Natural killer cell treated with Interleukin-12 subunit alpha and Interleukin-12 subunit beta and Interleukin-15 and Interleukin-18, amount 100 ng/mL, for 72 hours (primary cell): ENCODE results near the gene SND1. TPM values are rescaled to one million over a fixed set of nuclear protein-coding genes. Genes with fewer than 3 reads are reported as not detected.

Experiments used
- ATAC-seq, 2 donors: fragments of 150-1000 bp; cut with Tn5 transposase in 1 of 2; sonication (Bioruptor Pico), chemical (Tn5 transposase) in 1 of 2; 2 replicates each; pipeline ENCODE4 v1.10.0; 2021
- DNase-seq: peaks from one replicate; pipeline ENCODE4 v3.0.0; 2022; ENCODE audit warnings: low spot score
- H3K27ac Mint-ChIP-seq, 2 donors: 1 replicate in 1 of 2; 2 replicates in 1 of 2; pipeline ENCODE4 v1.8.0; 2022; ENCODE audit warnings: mixed read lengths in 2 of 2, mild to moderate bottlenecking in 1 of 2, moderate library complexity in 1 of 2
- H3K27me3 Mint-ChIP-seq, 2 donors: 1 replicate in 1 of 2; 2 replicates in 1 of 2; pipeline ENCODE4 v1.8.0; 2022; ENCODE audit warnings: mixed read lengths in 2 of 2
- H3K36me3 Mint-ChIP-seq: one replicate; pipeline ENCODE4 v1.8.0; 2022; ENCODE audit warnings: mixed read lengths
- H3K4me1 Mint-ChIP-seq, 2 donors: 1 replicate in 1 of 2; 2 replicates in 1 of 2; pipeline ENCODE4 v1.8.0; 2022; ENCODE audit warnings: low read depth in 2 of 2, mixed read lengths in 2 of 2, mild to moderate bottlenecking in 1 of 2
- H3K4me3 Mint-ChIP-seq: one replicate; pipeline ENCODE4 v1.8.0; 2022; ENCODE audit warnings: mixed read lengths
- H3K9me3 Mint-ChIP-seq: 2 replicates; pipeline ENCODE4 v1.8.0; 2022; ENCODE audit warnings: mixed read lengths
- total RNA-seq, 2 donors: library from RNA; stranded (reverse); gene quantifications; one replicate each; pipeline ENCODE4 v1.2.3, GENCODE V29; 2022

The SND1 gene
- total RNA-seq, 2 donors from 2014 or later = 311 to 347 TPM

DNA sequence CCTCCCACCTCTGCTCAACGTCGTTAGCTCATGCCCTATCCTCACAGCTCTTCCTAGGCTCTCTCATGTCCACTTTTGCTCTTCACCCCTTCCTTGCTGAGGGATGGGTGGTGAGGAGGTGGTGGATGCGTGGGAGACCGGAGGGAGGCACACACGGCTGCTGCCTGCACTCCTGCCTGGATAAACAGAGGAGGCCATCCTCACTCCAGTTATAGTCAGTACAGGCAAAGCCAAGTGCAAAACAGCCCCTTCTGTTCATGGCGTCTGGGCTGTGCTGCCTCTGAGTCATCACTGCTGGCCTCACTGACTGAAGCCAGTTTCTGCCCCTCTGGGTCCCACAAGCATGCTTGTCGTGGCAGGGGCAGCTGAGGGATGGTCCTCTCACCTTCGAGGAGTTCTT lies 411.1 kb downstream of the SND1 start:
- H3K36me3 Mint-ChIP-seq = no peaks in the 10 kb centered on the region
- no peaks in the 10 kb centered on the region for H3K27me3 Mint-ChIP-seq
- no peaks in the 10 kb centered on the region for H3K9me3 Mint-ChIP-seq
- H3K4me3 Mint-ChIP-seq = no peak overlapping the region
- peaks cover 27 to 29% of the 10 kb centered on the region in 2 donors for H3K4me1 Mint-ChIP-seq
- no peak overlapping the region for H3K27ac Mint-ChIP-seq
- DNase-seq = peak; percentile 25
- ATAC-seq = peak in 1 of 2 donors; percentile 19

- Mint-ChIP-seq H3K27me3 (no peaks in the 10 kb centered on the region), H3K4me1 (peaks cover 12 to 20% of the 10 kb centered on the region in 2 donors), H3K4me3 (no peak overlapping the region), H3K27ac (no peak overlapping the region), H3K9me3 (no peaks in the 10 kb centered on the region), H3K36me3 (no peaks in the 10 kb centered on the region)
- DNase-seq (no peak), ATAC-seq (no peak)
Measured at GRCh38 chr7:128065872-128066271, 413.9 kb downstream of the SND1 start.

- Mint-ChIP-seq H3K4me3 (no peak overlapping the region), H3K9me3 (no peaks in the 10 kb centered on the region), H3K27ac (no peak overlapping the region)
Measured at GRCh38 chr7:128066395-128066794, 414.4 kb downstream of the SND1 start.

GRCh38 chr7:128066858-128067257 lies 414.9 kb downstream of the SND1 start:
- Mint-ChIP-seq H3K27ac (no peak overlapping the region), H3K36me3 (no peaks in the 10 kb centered on the region), H3K9me3 (no peaks in the 10 kb centered on the region), H3K4me1 (peaks cover 14 to 25% of the 10 kb centered on the region in 2 donors), H3K4me3 (no peak overlapping the region), H3K27me3 (no peaks in the 10 kb centered on the region)
- DNase-seq = no peak
- ATAC-seq = no peak

More at GRCh38 chr7:128066395-128066794, 414.4 kb downstream of the SND1 start:
- Mint-ChIP-seq H3K27me3 (no peaks in the 10 kb centered on the region), H3K4me1 (peaks cover 14 to 23% of the 10 kb centered on the region in 2 donors), H3K36me3 (no peaks in the 10 kb centered on the region)
- ATAC-seq (no peak), DNase-seq (no peak)

DNA sequence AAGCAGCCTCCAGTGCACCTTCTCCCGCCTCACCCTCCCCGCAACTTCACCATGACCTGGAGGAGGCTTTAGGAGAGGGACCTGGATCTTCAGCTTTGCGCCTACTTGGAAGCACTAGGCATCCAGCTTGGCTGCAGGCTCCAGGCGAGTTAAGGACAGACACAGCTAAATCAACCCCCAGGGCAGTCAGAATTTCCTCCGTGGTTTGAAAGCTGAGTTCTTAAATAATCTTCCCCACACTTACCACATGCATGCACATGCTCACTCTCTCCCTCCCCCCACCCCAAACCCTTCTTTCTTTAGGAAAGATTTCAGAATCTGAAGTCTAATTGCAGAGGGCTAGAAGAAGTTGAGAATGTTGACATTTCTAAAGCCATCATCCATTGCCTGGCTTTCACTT lies 416.0 kb downstream of the SND1 start:
- Mint-ChIP-seq H3K36me3 (no peaks in the 10 kb centered on the region), H3K27me3 (no peaks in the 10 kb centered on the region), H3K9me3 (no peaks in the 10 kb centered on the region), H3K4me1 (peaks cover 14 to 28% of the 10 kb centered on the region in 2 donors), H3K27ac (no peak overlapping the region), H3K4me3 (no peak overlapping the region)
- DNase-seq (no peak), ATAC-seq (no peak)

GRCh38 chr7:128068785-128069184 lies 416.8 kb downstream of the SND1 start:
- no peak for ATAC-seq
- Mint-ChIP-seq H3K4me3 (no peak overlapping the region), H3K27me3 (no peaks in the 10 kb centered on the region), H3K4me1 (peaks cover 14 to 29% of the 10 kb centered on the region in 2 donors), H3K9me3 (no peaks in the 10 kb centered on the region), H3K36me3 (no peaks in the 10 kb centered on the region), H3K27ac (no peak overlapping the region)
- DNase-seq = no peak

DNA sequence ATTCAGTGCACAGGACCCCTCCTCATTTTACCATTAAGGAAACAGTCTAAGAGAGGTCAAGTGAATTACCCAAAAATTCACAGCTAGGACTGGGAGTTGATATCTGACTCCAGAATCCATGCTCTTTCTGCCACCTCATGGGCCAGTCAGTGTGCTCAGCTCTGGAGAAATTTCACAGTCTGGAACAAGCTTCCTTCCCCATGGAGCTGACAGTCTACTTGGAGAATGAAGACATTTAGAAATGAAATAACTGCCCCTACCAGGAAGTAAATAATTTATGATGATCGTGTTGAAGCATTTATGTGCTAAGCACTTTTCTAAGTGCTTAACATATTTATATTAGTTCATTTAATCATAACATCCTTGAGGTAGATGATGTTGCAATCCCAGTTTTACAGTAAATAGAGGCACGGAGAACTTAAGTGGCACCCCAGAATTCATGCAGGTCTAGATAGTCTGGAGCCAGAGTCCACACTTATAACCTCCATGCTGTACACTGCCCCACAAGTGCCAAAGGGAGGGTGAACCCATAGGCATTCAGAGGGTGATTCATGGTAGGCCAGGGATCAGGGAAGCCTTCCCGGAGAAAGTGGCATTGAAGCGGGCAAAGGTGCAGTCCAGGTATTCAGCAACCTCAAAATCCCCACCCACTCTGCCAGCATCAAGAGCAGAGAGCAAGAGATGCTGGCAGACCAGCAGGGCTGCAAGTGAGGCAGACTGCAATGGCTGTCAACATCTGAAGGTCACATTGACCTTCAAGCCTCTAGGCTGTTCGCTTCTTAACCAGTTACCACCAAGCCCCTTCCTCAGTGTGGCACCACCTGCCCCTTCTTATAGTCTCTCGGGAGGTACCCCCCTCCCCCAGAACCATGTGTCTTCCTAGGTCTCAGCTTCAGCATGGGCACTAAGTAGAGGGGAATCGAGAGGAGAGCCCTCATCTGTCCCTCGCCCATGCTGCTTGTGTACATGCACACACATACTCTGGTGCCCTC lies 417.7 kb downstream of the SND1 start:
- Mint-ChIP-seq H3K27ac (no peak overlapping the region), H3K27me3 (no peaks in the 10 kb centered on the region), H3K4me1 (peaks cover 8 to 29% of the 10 kb centered on the region in 2 donors), H3K9me3 (no peaks in the 10 kb centered on the region), H3K4me3 (no peak overlapping the region), H3K36me3 (no peaks in the 10 kb centered on the region)
- DNase-seq (no peak), ATAC-seq (no peak)

GRCh38 chr7:128071376-128071775 lies 419.4 kb downstream of the SND1 start:
- no peaks in the 10 kb centered on the region for H3K36me3 Mint-ChIP-seq
- H3K9me3 Mint-ChIP-seq = no peaks in the 10 kb centered on the region
- H3K4me1 Mint-ChIP-seq = peaks cover 5 to 25% of the 10 kb centered on the region in 2 donors
- ATAC-seq (no peak), DNase-seq (no peak)
- H3K27me3 Mint-ChIP-seq = no peaks in the 10 kb centered on the region
- H3K27ac Mint-ChIP-seq = no peak overlapping the region
- no peak overlapping the region for H3K4me3 Mint-ChIP-seq

DNA sequence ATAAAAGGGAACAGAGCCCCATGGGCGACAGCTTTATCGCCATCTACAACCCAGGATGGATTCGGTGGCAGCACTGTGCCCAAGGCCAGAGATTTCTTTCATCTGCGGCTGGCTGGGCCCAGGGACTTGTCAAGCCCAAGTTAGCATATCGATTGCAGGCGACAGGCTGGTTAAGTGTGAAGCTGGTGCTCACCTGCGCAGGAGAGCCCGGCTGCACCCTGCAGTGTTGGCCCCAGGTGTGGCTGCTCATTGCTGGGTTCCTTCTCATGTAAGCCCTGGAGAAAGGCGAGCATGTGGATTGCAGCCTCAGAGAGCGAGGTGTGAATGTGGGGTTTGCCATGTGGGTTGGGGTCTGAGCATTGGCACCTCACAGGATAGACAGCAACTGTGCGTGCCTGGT lies 419.8 kb downstream of the SND1 start:
- DNase-seq = no peak
- H3K27ac Mint-ChIP-seq = no peak overlapping the region
- H3K4me1 Mint-ChIP-seq = peaks cover 5 to 25% of the 10 kb centered on the region in 2 donors

DNA sequence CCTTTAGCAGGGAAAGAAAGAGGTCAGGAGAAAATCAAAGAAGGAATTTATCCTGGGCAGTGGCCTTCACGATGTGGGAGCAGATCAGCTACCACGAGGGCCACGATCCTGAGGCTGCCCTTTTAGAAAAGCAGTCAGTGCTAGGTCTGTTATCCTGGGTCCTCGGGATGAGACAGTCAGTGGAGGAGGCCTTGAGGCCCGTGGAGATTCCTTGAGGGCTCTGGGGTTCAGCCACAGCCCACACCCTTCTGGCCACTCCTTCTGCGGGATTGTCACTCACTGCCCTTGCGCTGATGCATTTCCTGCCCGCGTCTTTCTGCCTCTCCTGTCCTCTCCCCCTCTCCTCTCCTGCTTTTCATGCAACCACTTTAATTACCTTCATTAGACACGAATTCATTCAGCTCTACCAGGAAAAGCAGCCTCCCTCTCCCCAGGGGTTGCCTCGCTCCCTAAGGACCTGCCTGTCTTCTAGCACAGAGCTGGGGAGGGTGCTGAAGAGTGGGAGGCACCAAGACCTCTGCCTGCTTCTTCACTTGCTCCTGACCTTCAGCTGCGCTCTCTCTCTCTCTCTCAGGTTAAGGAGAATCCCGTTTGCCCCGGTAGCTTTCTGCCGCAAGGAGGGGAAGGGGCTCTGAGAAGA lies 421.8 kb downstream of the SND1 start:
- Mint-ChIP-seq H3K36me3 (no peaks in the 10 kb centered on the region), H3K9me3 (no peaks in the 10 kb centered on the region), H3K4me1 (peaks cover 5 to 19% of the 10 kb centered on the region in 2 donors), H3K4me3 (no peak overlapping the region), H3K27ac (no peak overlapping the region), H3K27me3 (no peaks in the 10 kb centered on the region)
- no peak for ATAC-seq
- no peak for DNase-seq

More for the DNA sequence above, 419.8 kb downstream of the SND1 start:
- Mint-ChIP-seq H3K27me3 (no peaks in the 10 kb centered on the region), H3K4me3 (no peak overlapping the region), H3K9me3 (no peaks in the 10 kb centered on the region), H3K36me3 (no peaks in the 10 kb centered on the region)
- ATAC-seq = no peak

DNA sequence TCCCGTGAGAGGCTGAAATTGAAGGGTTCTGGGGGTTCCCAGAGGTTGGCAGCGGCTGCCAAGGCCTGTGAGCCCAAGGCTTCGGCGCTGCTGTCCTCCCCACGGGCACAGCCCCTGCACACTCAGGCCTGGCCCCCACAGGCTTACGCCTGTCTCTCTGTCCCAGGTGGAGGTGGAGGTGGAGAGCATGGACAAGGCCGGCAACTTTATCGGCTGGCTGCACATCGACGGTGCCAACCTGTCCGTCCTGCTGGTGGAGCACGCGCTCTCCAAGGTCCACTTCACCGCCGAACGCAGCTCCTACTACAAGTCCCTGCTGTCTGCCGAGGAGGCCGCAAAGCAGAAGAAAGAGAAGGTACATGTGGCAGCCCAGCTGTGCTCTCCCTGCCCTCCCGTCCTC lies 422.3 kb downstream of the SND1 start:
- no peak overlapping the region for H3K27ac Mint-ChIP-seq
- no peaks in the 10 kb centered on the region for H3K27me3 Mint-ChIP-seq
- no peaks in the 10 kb centered on the region for H3K36me3 Mint-ChIP-seq
- DNase-seq = no peak
- ATAC-seq = no peak
- H3K4me3 Mint-ChIP-seq = no peak overlapping the region
- H3K4me1 Mint-ChIP-seq = peaks cover 5 to 18% of the 10 kb centered on the region in 2 donors
- no peaks in the 10 kb centered on the region for H3K9me3 Mint-ChIP-seq

DNA sequence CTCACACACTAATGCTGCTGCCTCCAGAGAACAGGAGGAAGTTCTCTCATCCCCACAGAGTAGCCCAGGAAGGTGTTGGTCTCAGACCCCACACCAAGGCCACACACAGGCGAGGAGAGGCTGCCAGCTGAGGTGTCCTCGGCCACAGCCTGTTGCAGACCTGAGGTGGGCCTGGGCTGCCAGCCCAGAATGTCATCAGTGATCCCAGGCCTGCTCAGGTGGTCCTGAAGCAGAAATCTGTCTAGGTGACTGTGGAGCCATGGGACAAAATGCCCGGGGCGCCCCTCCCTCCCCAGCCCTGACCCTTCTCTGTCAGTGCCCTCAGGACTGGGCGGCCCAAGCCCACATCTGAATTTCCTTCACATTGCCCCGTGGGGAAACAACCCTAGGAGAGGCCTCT lies 422.7 kb downstream of the SND1 start:
- Mint-ChIP-seq H3K4me3 (no peak overlapping the region), H3K4me1 (peaks cover 5 to 18% of the 10 kb centered on the region in 2 donors), H3K36me3 (no peaks in the 10 kb centered on the region), H3K27ac (no peak overlapping the region), H3K27me3 (no peaks in the 10 kb centered on the region), H3K9me3 (no peaks in the 10 kb centered on the region)
- ATAC-seq (no peak), DNase-seq (no peak)

GRCh38 chr7:128075242-128076095 lies 423.5 kb downstream of the SND1 start:
- H3K9me3 Mint-ChIP-seq = no peaks in the 10 kb centered on the region
- H3K27me3 Mint-ChIP-seq = no peaks in the 10 kb centered on the region
- ATAC-seq = no peak
- no peak for DNase-seq
- no peak overlapping the region for H3K4me3 Mint-ChIP-seq
- H3K36me3 Mint-ChIP-seq = no peaks in the 10 kb centered on the region
- peaks cover 5 to 18% of the 10 kb centered on the region in 2 donors for H3K4me1 Mint-ChIP-seq
- no peak overlapping the region for H3K27ac Mint-ChIP-seq
